Type B pancreatic cell (in vitro differentiated cells): ENCODE measurements around the gene DCDC2B. TPM values are rescaled to one million over a fixed set of nuclear protein-coding genes. Genes with fewer than 3 reads are reported as not detected.

Experiments
- DNase-seq: peaks from one replicate; pipeline ENCODE4 v3.0.0; 2021; ENCODE audit warnings: mixed read lengths; ENCODE audit not compliant: unreplicated experiment; ENCODE audit errors: extremely low spot score
- H3K27ac Mint-ChIP-seq: 2 replicates; pipeline ENCODE4 v1.8.0; 2021; ENCODE audit warnings: mild to moderate bottlenecking, mixed read lengths
- H3K27me3 Mint-ChIP-seq: 2 replicates; pipeline ENCODE4 v1.8.0; 2021; ENCODE audit warnings: mixed read lengths
- H3K36me3 Mint-ChIP-seq: 2 replicates; pipeline ENCODE4 v1.8.0; 2021; ENCODE audit warnings: mixed read lengths
- H3K4me1 Mint-ChIP-seq: one replicate; pipeline ENCODE4 v1.8.0; 2021; ENCODE audit warnings: mixed read lengths; ENCODE audit not compliant: unreplicated experiment
- H3K4me3 Mint-ChIP-seq: 2 replicates; pipeline ENCODE4 v1.8.0; 2021; ENCODE audit warnings: mild to moderate bottlenecking, mixed read lengths
- H3K9me3 Mint-ChIP-seq: 2 replicates; pipeline ENCODE4 v1.8.0; 2021; ENCODE audit warnings: mixed read lengths
- CTCF ChIP-seq: fragments of 200-600 bp; sonication (generic); conservative IDR thresholded peaks from 2 replicates; pipeline ENCODE4 v1.5.0; 2021; ENCODE audit warnings: antibody characterized with exemption, mild to moderate bottlenecking
- total RNA-seq: library from RNA; stranded (reverse); gene quantifications from 2 replicates; pipeline ENCODE4 v1.2.1, GENCODE V29; 2021; ENCODE audit warnings: low replicate concordance

Gene DCDC2B
- total RNA-seq, 1 donor from 2014 or later: not detected

DNA sequence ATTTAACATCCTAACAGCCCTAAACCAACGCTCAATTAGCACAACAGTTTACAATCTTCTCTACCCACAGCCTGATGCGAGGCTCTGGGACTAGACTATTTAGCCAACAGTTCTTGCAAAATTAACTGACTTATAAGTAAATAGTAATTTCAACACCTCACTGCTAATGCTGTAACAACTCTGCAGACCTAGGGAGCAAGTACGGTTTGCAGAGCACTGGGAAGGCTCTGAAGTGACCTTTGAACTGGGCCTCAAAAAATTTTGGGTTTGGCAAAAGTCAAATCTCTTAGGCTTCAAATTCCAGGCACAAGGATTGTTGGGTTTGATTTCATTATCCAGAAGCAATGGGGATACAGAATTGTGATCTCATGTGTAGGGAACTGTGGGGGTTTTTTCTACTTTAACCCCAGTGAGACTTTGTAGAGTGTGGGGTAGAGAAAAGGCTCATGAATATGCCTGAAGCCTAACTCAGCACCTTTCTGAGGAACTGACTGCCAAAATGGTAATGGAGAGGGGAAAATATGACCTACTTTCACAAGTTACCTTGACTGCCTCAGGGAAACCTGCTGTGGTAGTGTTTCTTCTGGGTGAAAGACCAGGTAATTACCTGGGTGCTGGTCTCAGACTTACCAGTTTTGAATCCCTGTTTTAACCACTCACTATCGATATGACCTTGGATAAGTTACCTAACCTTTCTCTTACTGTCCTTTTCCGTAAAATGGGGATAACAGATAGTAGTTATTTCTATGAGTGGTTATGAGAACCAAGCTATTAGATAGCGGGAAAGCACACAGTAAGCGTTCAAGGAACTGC lies 30.3 kb upstream of the DCDC2B start:
- TF ChIP-seq CTCF: no peak
- Mint-ChIP-seq H3K4me1 (peaks cover 16% of the 10 kb centered on the region), H3K4me3 (peak overlapping the region; percentile 93), H3K36me3 (peaks cover 24% of the 10 kb centered on the region), H3K27ac (peak overlapping the region; percentile 95), H3K9me3 (no peaks in the 10 kb centered on the region), H3K27me3 (no peaks in the 10 kb centered on the region)
- no peak for DNase-seq

DNA sequence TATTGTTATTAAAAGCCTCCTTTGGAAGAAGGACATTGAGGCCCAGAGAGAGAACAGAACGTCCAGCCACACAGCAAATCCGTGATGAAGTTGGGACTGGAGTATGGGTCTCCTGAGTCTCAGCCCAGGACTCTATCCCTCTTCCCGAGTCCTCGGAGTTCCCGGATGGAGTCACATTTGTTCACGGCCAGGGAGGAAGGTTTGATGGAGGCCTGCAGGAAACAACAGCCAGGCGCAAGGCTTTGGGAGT lies 29.8 kb upstream of the DCDC2B start:
- Mint-ChIP-seq H3K36me3 (peaks cover 27% of the 10 kb centered on the region), H3K27ac (peak overlapping the region; percentile 95), H3K9me3 (no peaks in the 10 kb centered on the region), H3K4me1 (peaks cover 19% of the 10 kb centered on the region), H3K4me3 (peak overlapping the region; percentile 93), H3K27me3 (no peaks in the 10 kb centered on the region)
- DNase-seq: no peak
- TF ChIP-seq CTCF: no peak

GRCh38 chr1:32179443-32180185 lies 29.3 kb upstream of the DCDC2B start, which contains the start of gene TXLNA:
Gene TXLNA (plus strand): TSS chr1:32179675. CDS start chr1:32180346, 671 bp downstream.
- no peaks in the 10 kb centered on the region for H3K27me3 Mint-ChIP-seq
- peak within 1 kb of the TSS; percentile 96 for H3K4me3 Mint-ChIP-seq
- DNase-seq: peak; percentile 94
- peak; percentile 12 for TF ChIP-seq CTCF
- peaks cover 25% of the 10 kb centered on the region for H3K36me3 Mint-ChIP-seq
- H3K27ac Mint-ChIP-seq: peak within 1 kb of the TSS; percentile 95
- H3K4me1 Mint-ChIP-seq: peaks cover 22% of the 10 kb centered on the region
- H3K9me3 Mint-ChIP-seq: no peaks in the 10 kb centered on the region

DNA sequence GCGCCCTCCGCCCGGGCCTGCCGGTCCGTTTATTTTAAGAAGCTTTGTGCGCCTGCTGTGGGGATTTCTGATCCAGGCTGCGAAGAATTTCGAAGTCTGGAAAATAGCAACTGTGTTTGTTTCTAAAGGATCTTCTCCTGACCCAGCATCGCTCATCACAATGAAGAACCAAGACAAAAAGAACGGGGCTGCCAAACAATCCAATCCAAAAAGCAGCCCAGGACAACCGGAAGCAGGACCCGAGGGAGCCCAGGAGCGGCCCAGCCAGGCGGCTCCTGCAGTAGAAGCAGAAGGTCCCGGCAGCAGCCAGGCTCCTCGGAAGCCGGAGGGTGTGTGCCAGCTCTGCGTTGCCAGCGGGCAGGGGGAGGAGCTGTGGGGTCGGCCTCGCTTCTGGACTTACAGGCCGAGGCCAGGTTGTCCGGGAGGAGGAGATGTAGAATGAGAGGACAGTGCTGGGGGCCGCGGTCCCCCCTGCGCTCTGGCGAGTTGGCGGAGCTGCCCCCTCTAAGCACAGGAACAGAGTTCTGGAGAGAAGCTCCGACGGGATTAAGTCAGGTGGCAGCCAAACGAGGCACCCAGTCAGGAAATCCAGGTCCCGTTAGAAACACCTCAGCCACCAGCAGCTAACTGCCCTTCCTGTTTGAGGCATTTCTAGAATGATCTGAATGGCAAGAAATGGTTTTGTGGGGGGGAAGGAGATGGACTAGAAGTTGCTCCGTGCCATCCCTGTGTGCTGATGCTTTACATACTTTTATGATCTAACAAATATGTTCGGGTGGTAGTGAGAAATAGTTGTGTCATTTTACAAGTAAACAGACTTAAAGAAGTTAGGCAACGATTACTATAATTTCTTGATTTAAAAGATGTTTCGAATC lies 28.5 kb upstream of the DCDC2B start:
- peak overlapping the region; percentile 96 for H3K4me3 Mint-ChIP-seq
- DNase-seq: no peak
- peaks cover 30% of the 10 kb centered on the region for H3K36me3 Mint-ChIP-seq
- H3K27ac Mint-ChIP-seq: peak overlapping the region; percentile 90
- no peaks in the 10 kb centered on the region for H3K27me3 Mint-ChIP-seq
- H3K9me3 Mint-ChIP-seq: no peaks in the 10 kb centered on the region
- peak; percentile 4 for TF ChIP-seq CTCF
- H3K4me1 Mint-ChIP-seq: peaks cover 28% of the 10 kb centered on the region

DNA sequence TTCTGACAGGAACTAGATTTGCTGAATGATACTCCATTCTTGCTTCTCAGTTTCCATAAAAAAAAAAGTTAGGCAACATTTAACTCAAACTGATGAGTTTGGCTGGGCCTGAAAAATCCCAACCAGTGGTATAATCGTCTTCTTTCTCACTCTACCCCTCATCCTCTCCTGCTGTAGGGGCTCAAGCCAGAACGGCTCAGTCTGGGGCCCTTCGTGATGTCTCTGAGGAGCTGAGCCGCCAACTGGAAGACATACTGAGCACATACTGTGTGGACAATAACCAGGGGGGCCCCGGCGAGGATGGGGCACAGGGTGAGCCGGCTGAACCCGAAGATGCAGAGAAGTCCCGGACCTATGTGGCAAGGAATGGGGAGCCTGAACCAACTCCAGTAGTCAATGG lies 27.8 kb upstream of the DCDC2B start:
- peaks cover 33% of the 10 kb centered on the region for H3K36me3 Mint-ChIP-seq
- H3K4me1 Mint-ChIP-seq: peaks cover 29% of the 10 kb centered on the region
- no peaks in the 10 kb centered on the region for H3K9me3 Mint-ChIP-seq
- H3K27ac Mint-ChIP-seq: peak overlapping the region; percentile 90
- H3K4me3 Mint-ChIP-seq: peak overlapping the region; percentile 96
- TF ChIP-seq CTCF: no peak
- DNase-seq: no peak
- H3K27me3 Mint-ChIP-seq: no peaks in the 10 kb centered on the region
